GM12878 (cell line): ENCODE results near the gene CIB2. TPM values are rescaled to one million over a fixed set of nuclear protein-coding genes. Genes with fewer than 3 reads are reported as not detected.

Source experiments
- ATAC-seq: fragments of 200-7000 bp; cut with Tn5 transposase; 3 replicates; pipeline ENCODE4 v1.9.1; 2020; ENCODE audit warnings: mild to moderate bottlenecking, moderate library complexity
- BruUV-seq: library from RNA; stranded (reverse); fragments of 400-500 nt; replicated peaks from 2 replicates; lab custom pipeline; 2021; lab: Mats Ljungman, UMichigan
- CTCF ChIA-PET: fragments of 300-600 bp; sonication (Branson Sonifier 250); formaldehyde crosslinking; extraction: SDS; loops from one replicate; lab custom pipeline; 2021; ENCODE audit warnings: inconsistent platforms; lab: Yijun Ruan, JAX
- POLR2A ChIA-PET: fragments of 350-600 bp; formaldehyde crosslinking; extraction: SDS; loops from one replicate; lab custom pipeline; 2021; ENCODE audit warnings: inconsistent platforms; lab: Charles Lee
- RAD21 ChIA-PET: fragments of 300-600 bp; sonication (Branson Sonifier 250); formaldehyde crosslinking; loops from one replicate; lab custom pipeline; 2023; ENCODE audit warnings: antibody characterized with exemption; ENCODE audit not compliant: unreplicated experiment; lab: Charles Lee
- SMC1A ChIA-PET: fragments of 300-600 bp; sonication (Branson Sonifier 250); formaldehyde crosslinking; loops from one replicate; lab custom pipeline; 2023; ENCODE audit not compliant: unreplicated experiment, uncharacterized antibody; lab: Charles Lee
- DNase-seq: peaks from one replicate; pipeline ENCODE4 v3.0.0-alpha.2; 2011; ENCODE audit warnings: low read depth, low spot score
- FAIRE-seq: peaks from 3 replicates; lab custom pipeline; 2011; peaks lifted over from hg19 to GRCh38; lab: Jason Lieb, UNC
- H2AFZ ChIP-seq: 2 replicates; pipeline ENCODE4 v1.6.0; 2011; ENCODE audit warnings: low read depth, low read length, control low read depth; ENCODE audit not compliant: control insufficient read depth
- H3K27ac ChIP-seq: 2 replicates; pipeline ENCODE4 v1.5.1; 2011; ENCODE audit warnings: control low read depth; ENCODE audit not compliant: control insufficient read depth, insufficient read depth
- H3K27me3 ChIP-seq, 2 experiments: replicated peaks in 1 of 2; 2 replicates each; pipeline versions ENCODE4 v1.6.0 to v1.6.1; 2011; ENCODE audit warnings: low read length in 1 of 2; ENCODE audit not compliant: control insufficient read depth in 2 of 2, insufficient read depth in 2 of 2
- H3K36me3 ChIP-seq, 2 experiments: 2 replicates each; pipeline ENCODE4 v1.5.1; 2011; ENCODE audit warnings: low read length in 1 of 2; ENCODE audit not compliant: control insufficient read depth in 2 of 2, insufficient read depth in 2 of 2
- H3K4me1 ChIP-seq: 2 replicates; pipeline ENCODE4 v1.6.1; 2011; ENCODE audit warnings: mild to moderate bottlenecking, low read length, moderate library complexity, mixed read lengths; ENCODE audit not compliant: control insufficient read depth, insufficient read depth
- H3K4me2 ChIP-seq: 2 replicates; pipeline ENCODE4 v1.6.0; 2011; ENCODE audit warnings: control low read depth; ENCODE audit not compliant: control insufficient read depth, insufficient read depth
- H3K4me3 ChIP-seq: fragments of 200-600 bp; sonication (generic); 2 replicates; pipeline ENCODE4 v1.5.1; 2016
- H3K79me2 ChIP-seq: 2 replicates; pipeline ENCODE4 v1.6.0; 2011; ENCODE audit warnings: low read length; ENCODE audit not compliant: control insufficient read depth, insufficient read depth
- H3K9ac ChIP-seq: 2 replicates; pipeline ENCODE4 v1.8.0; 2011; ENCODE audit warnings: low read length, control low read depth, mixed read lengths; ENCODE audit not compliant: control insufficient read depth, insufficient read depth
- H3K9me3 ChIP-seq: replicated peaks from 3 replicates; pipeline ENCODE4 v1.5.1; 2011; ENCODE audit warnings: mild to moderate bottlenecking, low read length; ENCODE audit not compliant: control insufficient read depth, insufficient read depth
- H4K20me1 ChIP-seq: 2 replicates; pipeline ENCODE4 v1.6.0; 2011; ENCODE audit not compliant: control insufficient read depth, insufficient read depth
- HDAC6 ChIP-seq: fragments of 200-600 bp; sonication (generic); IDR thresholded peaks from one replicate; pipeline ENCODE4 v1.8.0; 2017; ENCODE audit warnings: antibody characterized with exemption; ENCODE audit not compliant: unreplicated experiment
- MEF2A ChIP-seq: IDR thresholded peaks from 2 replicates; pipeline ENCODE4 v1.6.1; 2011; ENCODE audit warnings: low read depth, mild to moderate bottlenecking, low read length, moderate library complexity; ENCODE audit not compliant: insufficient read depth
- MTA3 ChIP-seq: IDR thresholded peaks from 2 replicates; pipeline ENCODE4 v1.6.1; 2012; ENCODE audit warnings: low read length, inconsistent platforms, borderline replicate concordance
- MYB ChIP-seq: fragments of 150-350 bp; IDR thresholded peaks from 2 replicates; pipeline ENCODE4 v1.6.1; 2014; ENCODE audit warnings: mild to moderate bottlenecking, low read depth, low read length, borderline replicate concordance
- SUZ12 ChIP-seq: fragments of 200-600 bp; sonication (generic); IDR thresholded peaks from one replicate; pipeline ENCODE4 v1.6.1; 2018; ENCODE audit warnings: antibody characterized with exemption, mild to moderate bottlenecking; ENCODE audit not compliant: unreplicated experiment
- ZBED1 ChIP-seq: IDR thresholded peaks from 2 replicates; pipeline ENCODE4 v1.6.1; 2016; ENCODE audit warnings: borderline replicate concordance
- WGBS: methylation state at CpG from one replicate; pipeline ENCODE4 v1.1.6; 2016; ENCODE audit warnings: low lambda C conversion rate; ENCODE audit not compliant: insufficient replicate concordance, insufficient coverage; ENCODE audit errors: missing lambda C conversion rate; 5-methylcytosine and 5-hydroxymethylcytosine counted together
- in situ Hi-C: fragments of 300-500 bp; cut with MboI; formaldehyde crosslinking; loops from 9 replicates; pipeline ENCODE4 v1.14.3; 2018; ENCODE audit warnings: mixed read lengths
- intact Hi-C: fragments of 100-400 bp; cut with micrococcal nuclease; formaldehyde crosslinking; loops from one replicate; pipeline ENCODE4 v1.14.2; 2022; ENCODE audit not compliant: unreplicated experiment
- polyA plus RNA-seq, 11 experiments: library from polyadenylated mRNA; depleted of rRNA in 4 of 11; unstranded in 6 of 11; stranded (reverse) in 5 of 11; fragments of >200 nt; fragmentation: Nextera tagmentation in 4 of 11; fragmentation: Illumina TruSeq in 1 of 11; extraction: Ambion mirVana in 4 of 11; extraction: Trizol in 1 of 11; gene quantifications; 1 replicate in 1 of 11; 2 replicates in 10 of 11; pipeline versions ENCODE4 v1.2.1 to v1.2.3, GENCODE V29; 2011 to 2016; ENCODE audit warnings: inconsistent platforms in 2 of 11, missing spikeins in 2 of 11, low read depth in 1 of 11
- total RNA-seq, 4 experiments: library from RNA; depleted of rRNA in 3 of 4; stranded (reverse); fragments of >200 nt in 3 of 4; fragmentation: Illumina TruSeq in 1 of 4; extraction: Trizol in 1 of 4; gene quantifications; 2 replicates each; pipeline versions ENCODE4 v1.2.1 to v1.2.3, GENCODE V29; 2013 to 2021
- TF ChIP-seq, protein P1 (sequence below): fragments of 150-350 bp; IDR thresholded peaks from 2 replicates; pipeline ENCODE4 v1.6.1; 2016; ENCODE audit warnings: low read depth, low read length

CIB2 gene
- total and polyA plus RNA-seq, 10 of the 15 experiments (the other 5 are each of a cell fraction or from before 2014, with no cell fraction given), result 0.56 to 12.1 (median 7.1) TPM

DNA sequence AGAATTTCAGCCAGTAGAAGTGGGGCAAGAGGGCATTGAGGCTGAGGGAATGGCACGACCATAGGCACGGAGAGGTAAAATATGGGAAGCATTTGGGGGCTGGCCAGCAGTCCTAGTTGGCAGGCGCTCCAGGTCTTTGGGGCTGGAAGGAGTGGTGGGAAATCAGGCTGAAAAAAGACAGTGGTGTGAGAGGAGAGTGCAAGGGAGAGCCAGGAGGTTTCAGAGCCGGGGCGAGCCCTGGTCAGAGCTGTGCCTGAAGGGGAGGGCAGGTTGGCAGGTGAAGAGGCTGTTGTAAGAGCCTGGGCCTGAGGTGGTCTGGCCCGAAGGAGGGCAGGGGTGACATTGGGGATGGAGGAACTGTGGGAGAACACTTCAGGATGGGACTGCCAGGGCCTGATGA lies 16.3 kb upstream of the CIB2 start (continued):
- TF ChIP-seq HDAC6 (no peak), MYB (no peak), ZBED1 (no peak)
- TF ChIP-seq, protein P1, sequence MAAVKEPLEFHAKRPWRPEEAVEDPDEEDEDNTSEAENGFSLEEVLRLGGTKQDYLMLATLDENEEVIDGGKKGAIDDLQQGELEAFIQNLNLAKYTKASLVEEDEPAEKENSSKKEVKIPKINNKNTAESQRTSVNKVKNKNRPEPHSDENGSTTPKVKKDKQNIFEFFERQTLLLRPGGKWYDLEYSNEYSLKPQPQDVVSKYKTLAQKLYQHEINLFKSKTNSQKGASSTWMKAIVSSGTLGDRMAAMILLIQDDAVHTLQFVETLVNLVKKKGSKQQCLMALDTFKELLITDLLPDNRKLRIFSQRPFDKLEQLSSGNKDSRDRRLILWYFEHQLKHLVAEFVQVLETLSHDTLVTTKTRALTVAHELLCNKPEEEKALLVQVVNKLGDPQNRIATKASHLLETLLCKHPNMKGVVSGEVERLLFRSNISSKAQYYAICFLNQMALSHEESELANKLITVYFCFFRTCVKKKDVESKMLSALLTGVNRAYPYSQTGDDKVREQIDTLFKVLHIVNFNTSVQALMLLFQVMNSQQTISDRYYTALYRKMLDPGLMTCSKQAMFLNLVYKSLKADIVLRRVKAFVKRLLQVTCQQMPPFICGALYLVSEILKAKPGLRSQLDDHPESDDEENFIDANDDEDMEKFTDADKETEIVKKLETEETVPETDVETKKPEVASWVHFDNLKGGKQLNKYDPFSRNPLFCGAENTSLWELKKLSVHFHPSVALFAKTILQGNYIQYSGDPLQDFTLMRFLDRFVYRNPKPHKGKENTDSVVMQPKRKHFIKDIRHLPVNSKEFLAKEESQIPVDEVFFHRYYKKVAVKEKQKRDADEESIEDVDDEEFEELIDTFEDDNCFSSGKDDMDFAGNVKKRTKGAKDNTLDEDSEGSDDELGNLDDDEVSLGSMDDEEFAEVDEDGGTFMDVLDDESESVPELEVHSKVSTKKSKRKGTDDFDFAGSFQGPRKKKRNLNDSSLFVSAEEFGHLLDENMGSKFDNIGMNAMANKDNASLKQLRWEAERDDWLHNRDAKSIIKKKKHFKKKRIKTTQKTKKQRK, result no peak
- TF ChIP-seq, all 136 proteins: peak for 0

DNA sequence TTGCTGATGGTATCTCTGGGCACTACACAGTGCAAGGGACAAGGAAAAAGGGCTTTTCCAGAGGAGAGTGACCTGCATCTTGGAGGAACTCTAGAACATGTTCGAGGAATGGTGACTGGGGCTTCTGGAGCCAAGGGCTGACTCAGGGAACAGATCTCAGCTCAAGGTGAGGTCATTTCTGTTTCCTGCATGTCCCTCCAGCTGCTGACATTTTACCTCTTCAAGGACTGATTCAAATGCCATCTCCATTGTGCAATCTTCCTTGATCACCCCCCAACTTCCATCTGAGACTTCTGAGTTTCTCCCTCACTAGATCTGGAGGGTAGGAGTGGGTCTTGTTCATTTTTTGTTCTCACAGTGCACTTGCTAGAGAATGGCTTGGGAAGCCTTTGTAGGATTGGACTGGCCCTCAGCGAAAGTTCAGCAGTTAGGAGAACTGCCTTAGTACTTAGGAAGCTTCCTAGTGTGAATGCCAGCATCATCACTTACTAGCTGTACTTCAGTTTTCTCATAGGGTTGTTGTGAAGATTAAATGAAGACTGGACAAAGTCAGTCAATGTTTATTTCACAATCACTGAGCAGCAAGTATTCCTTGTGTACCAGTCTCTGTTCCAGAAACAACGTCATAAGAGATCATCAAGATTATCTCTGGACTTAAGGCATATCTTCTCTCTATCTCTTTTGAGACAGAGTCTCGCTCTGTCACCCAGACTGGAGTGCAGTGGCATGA lies 15.3 kb upstream of the CIB2 start:
- FAIRE-seq (no peak), ATAC-seq (no peak), DNase-seq (no peak)
- SMC1A ChIA-PET, result interaction anchor here (1.0 to 8.2 kb wide), 4 partner anchors 10 to 49 kb away, joined by 3 to 152 read pairs (median 4); no protein-coding TSS in a partner anchor
- no peak overlapping the region for H2AFZ ChIP-seq
- H3K79me2 ChIP-seq, result peaks cover 29% of the 10 kb centered on the region
- in situ Hi-C loops (no loop called here), intact Hi-C loops (no loop called here)
- CTCF ChIA-PET, result interaction anchor here (1.0 to 2.4 kb wide), 5 partner anchors 7 to 49 kb away, joined by 3 to 13 read pairs (median 5); no protein-coding TSS in a partner anchor
- no peaks in the 10 kb centered on the region for H3K36me3 ChIP-seq
- H4K20me1 ChIP-seq, result no peaks in the 10 kb centered on the region
- BruUV-seq, result no TSS peak
- H3K9ac ChIP-seq, result no peak overlapping the region
- POLR2A ChIA-PET, result no interaction called here
- H3K4me2 ChIP-seq, result no peak overlapping the region
- peaks cover 13% of the 10 kb centered on the region for H3K4me1 ChIP-seq
- H3K27ac ChIP-seq, result no peak overlapping the region
- H3K27me3 ChIP-seq, result no peaks in the 10 kb centered on the region
- RAD21 ChIA-PET, result interaction anchor here (1.1 to 7.3 kb wide), 3 partner anchors 16 to 49 kb away, joined by 3 to 53 read pairs (median 23); partner anchors contain the start of gene CIB2
- TF ChIP-seq MEF2A (no peak), MTA3 (no peak), SUZ12 (no peak)
- H3K4me3 ChIP-seq, result no peak overlapping the region
- 83% methylated on average over 4 of the region's 4 CpGs for WGBS
- no peaks in the 10 kb centered on the region for H3K9me3 ChIP-seq
